Anterior cingulate cortex (tissue), 58 donors: ENCODE data around the gene TSNAX.

Source experiments
- DNase-seq, 58 donors: peaks; one replicate each; lab custom pipeline; 2025; lab: John Stamatoyannopoulos, UW

The TSNAX gene

GRCh38 chr1:231517076-231517475 is 11.4 kb upstream of the TSNAX start:
- no peak for DNase-seq

- DNase-seq = no peak
These were observed 9.9 kb upstream of the TSNAX start for GRCh38 chr1:231518485-231519034.

- no peak for DNase-seq
These were observed 9.3 kb upstream of the TSNAX start for GRCh38 chr1:231519166-231519565.

- DNase-seq = no peak
These were observed 6.4 kb upstream of the TSNAX start for GRCh38 chr1:231522038-231522437.

GRCh38 chr1:231522931-231523642 is 5.4 kb upstream of the TSNAX start:
- DNase-seq = no peak

GRCh38 chr1:231523816-231524215 is 4.7 kb upstream of the TSNAX start:
- no peak for DNase-seq

- no peak for DNase-seq
These were observed 1.9 kb upstream of the TSNAX start for GRCh38 chr1:231526536-231526935.

GRCh38 chr1:231527586-231528171 is 790 bp upstream of the TSNAX start:
- DNase-seq = peak in 2 of 58 donors; percentile 13 to 28

- no peak for DNase-seq
These were observed 4.8 kb downstream of the TSNAX start for GRCh38 chr1:231533240-231533639.

- DNase-seq = no peak
These were observed 6.3 kb downstream of the TSNAX start for GRCh38 chr1:231534703-231535159.

GRCh38 chr1:231536099-231536498 is 7.6 kb downstream of the TSNAX start:
- DNase-seq = no peak

GRCh38 chr1:231540847-231541246 is 12.4 kb downstream of the TSNAX start:
- no peak for DNase-seq

- DNase-seq = no peak
These were observed 13.4 kb downstream of the TSNAX start for GRCh38 chr1:231541842-231542241.

GRCh38 chr1:231544943-231545592 is 16.6 kb downstream of the TSNAX start:
- DNase-seq = no peak

- no peak for DNase-seq
These were observed 18.2 kb downstream of the TSNAX start for GRCh38 chr1:231546693-231547092.

- DNase-seq = no peak
These were observed 21.4 kb downstream of the TSNAX start for GRCh38 chr1:231549733-231550447.

GRCh38 chr1:231550448-231550781 is 21.9 kb downstream of the TSNAX start:
- no peak for DNase-seq

GRCh38 chr1:231553320-231553719 is 24.9 kb downstream of the TSNAX start:
- no peak for DNase-seq

- DNase-seq = no peak
These were observed 26.5 kb downstream of the TSNAX start for GRCh38 chr1:231554969-231555368.

- DNase-seq = no peak
These were observed 28.9 kb downstream of the TSNAX start for GRCh38 chr1:231557411-231557810.
